Measurements from ENCODE around the gene ABCA12. TPM values are rescaled to one million over a fixed set of nuclear protein-coding genes. Genes with fewer than 3 reads are reported as not detected.

ABCA12 gene
- polyA plus RNA-seq, 2 of the 4 experiments (the other 2 are of a cell fraction): 0.32 to 1.1 TPM

DNA sequence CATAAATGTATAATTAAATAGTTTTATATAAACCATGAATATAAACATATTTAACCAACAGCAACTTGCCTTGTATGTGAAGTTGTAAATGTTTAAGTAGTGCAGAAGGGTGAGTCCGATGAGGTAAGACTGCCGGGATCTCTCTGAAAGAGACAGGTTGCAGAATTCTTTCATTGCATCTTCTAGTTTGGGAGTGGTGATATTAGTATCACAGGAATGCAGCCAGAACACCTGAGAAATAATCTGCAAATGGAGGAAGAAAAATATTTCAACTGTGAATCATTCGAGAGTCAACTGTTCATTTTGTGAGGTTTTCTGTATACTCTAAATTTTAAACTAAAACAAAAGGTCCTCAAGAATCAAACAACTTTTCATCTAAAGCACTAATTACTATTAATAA is 123.0 kb downstream of the ABCA12 start:
- H3K4me1 ChIP-seq: no peaks in the 10 kb centered on the region
- WGBS (ENCODE audit: missing lambda C conversion rate): 86% methylated on average over 3 of the region's 3 CpGs
- POLR2A ChIA-PET: no interaction called here
- H3K4me2 ChIP-seq: no peak overlapping the region
- no peak overlapping the region for H3K27ac ChIP-seq
- H3K9me3 ChIP-seq: no peaks in the 10 kb centered on the region
- DNase-seq (ENCODE audit: low read depth in 1 of 2, low spot score in 1 of 2): no peak
- FAIRE-seq: no peak
- no peak overlapping the region for H3K4me3 ChIP-seq
- ATAC-seq: no peak
- TF ChIP-seq ZC3H11A (IDR thresholded peaks at IDR 0.05): no peak
- TF ChIP-seq EP300 (IDR thresholded peaks at IDR 0.05): no peak
- CTCF ChIA-PET: no interaction called here

GRCh38 chr2:215010390-215010789 is 128.0 kb downstream of the ABCA12 start:
- FAIRE-seq (no peak), DNase-seq (ENCODE audit: low read depth in 1 of 2, low spot score in 1 of 2) (no peak), ATAC-seq (no peak)
- CTCF ChIA-PET: no interaction called here
- H3K4me1 ChIP-seq: no peaks in the 10 kb centered on the region
- no peak overlapping the region for H3K4me3 ChIP-seq
- 21% methylated on average over 2 of the region's 2 CpGs for WGBS (ENCODE audit: missing lambda C conversion rate)
- TF ChIP-seq ZC3H11A (IDR thresholded peaks at IDR 0.05) (no peak), CEBPB (IDR thresholded peaks at IDR 0.05) (no peak), NPAS2 (CRISPR knock-in tag; IDR thresholded peaks at IDR 0.05; ENCODE audit: borderline replicate concordance) (no peak), POLR2AphosphoS2 (conservative IDR thresholded peaks at IDR 0.05; ENCODE audit: low read length) (no peak)
- POLR2A ChIA-PET: no interaction called here
- no peak overlapping the region for H3K27ac ChIP-seq
- no peak overlapping the region for H3K4me2 ChIP-seq
- H3K9me3 ChIP-seq: no peaks in the 10 kb centered on the region

GRCh38 chr2:215003001-215003400 is 135.4 kb downstream of the ABCA12 start:
- ChIA-PET CTCF (interaction anchor here (0.7 kb wide), 1 partner anchor 32 kb away, joined by 3 read pairs; no protein-coding TSS in a partner anchor), POLR2A (no interaction called here)
- FAIRE-seq (no peak), DNase-seq (ENCODE audit: low read depth in 1 of 2, low spot score in 1 of 2) (no peak), ATAC-seq (no peak)
- Histone ChIP-seq H3K27ac (no peak overlapping the region), H3K4me1 (no peaks in the 10 kb centered on the region), H3K4me3 (no peak overlapping the region), H3K9me3 (no peaks in the 10 kb centered on the region), H3K4me2 (peak overlapping the region; percentile 22; the same call in 1 of the 3 replicates)
- 18% methylated on average over 4 of the region's 4 CpGs for WGBS (ENCODE audit: missing lambda C conversion rate)
- no peak for TF ChIP-seq USF2 (IDR thresholded peaks at IDR 0.05)
- no peak for TF ChIP-seq NFE2L2 (conservative IDR thresholded peaks at IDR 0.05; ENCODE audit: low read length)
- TF ChIP-seq, protein P1, sequence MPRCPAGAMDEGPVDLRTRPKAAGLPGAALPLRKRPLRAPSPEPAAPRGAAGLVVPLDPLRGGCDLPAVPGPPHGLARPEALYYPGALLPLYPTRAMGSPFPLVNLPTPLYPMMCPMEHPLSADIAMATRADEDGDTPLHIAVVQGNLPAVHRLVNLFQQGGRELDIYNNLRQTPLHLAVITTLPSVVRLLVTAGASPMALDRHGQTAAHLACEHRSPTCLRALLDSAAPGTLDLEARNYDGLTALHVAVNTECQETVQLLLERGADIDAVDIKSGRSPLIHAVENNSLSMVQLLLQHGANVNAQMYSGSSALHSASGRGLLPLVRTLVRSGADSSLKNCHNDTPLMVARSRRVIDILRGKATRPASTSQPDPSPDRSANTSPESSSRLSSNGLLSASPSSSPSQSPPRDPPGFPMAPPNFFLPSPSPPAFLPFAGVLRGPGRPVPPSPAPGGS (IDR thresholded peaks at IDR 0.05): no peak
- no peak for TF ChIP-seq CEBPB (IDR thresholded peaks at IDR 0.05)
- TF ChIP-seq, protein P2, sequence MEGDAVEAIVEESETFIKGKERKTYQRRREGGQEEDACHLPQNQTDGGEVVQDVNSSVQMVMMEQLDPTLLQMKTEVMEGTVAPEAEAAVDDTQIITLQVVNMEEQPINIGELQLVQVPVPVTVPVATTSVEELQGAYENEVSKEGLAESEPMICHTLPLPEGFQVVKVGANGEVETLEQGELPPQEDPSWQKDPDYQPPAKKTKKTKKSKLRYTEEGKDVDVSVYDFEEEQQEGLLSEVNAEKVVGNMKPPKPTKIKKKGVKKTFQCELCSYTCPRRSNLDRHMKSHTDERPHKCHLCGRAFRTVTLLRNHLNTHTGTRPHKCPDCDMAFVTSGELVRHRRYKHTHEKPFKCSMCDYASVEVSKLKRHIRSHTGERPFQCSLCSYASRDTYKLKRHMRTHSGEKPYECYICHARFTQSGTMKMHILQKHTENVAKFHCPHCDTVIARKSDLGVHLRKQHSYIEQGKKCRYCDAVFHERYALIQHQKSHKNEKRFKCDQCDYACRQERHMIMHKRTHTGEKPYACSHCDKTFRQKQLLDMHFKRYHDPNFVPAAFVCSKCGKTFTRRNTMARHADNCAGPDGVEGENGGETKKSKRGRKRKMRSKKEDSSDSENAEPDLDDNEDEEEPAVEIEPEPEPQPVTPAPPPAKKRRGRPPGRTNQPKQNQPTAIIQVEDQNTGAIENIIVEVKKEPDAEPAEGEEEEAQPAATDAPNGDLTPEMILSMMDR (IDR thresholded peaks at IDR 0.05): no peak
- no peak for TF ChIP-seq HOXB5 (CRISPR knock-in tag; IDR thresholded peaks at IDR 0.05)
- TF ChIP-seq ELK1 (IDR thresholded peaks at IDR 0.05; ENCODE audit: low read depth, low read length): no peak

GRCh38 chr2:215002500-215002899 is 135.9 kb downstream of the ABCA12 start:
- TF ChIP-seq HDAC2 (IDR thresholded peaks at IDR 0.05): no peak
- peak; percentile 55; the same call in 2 of the 3 replicates for TF ChIP-seq SMC3 (IDR thresholded peaks at IDR 0.05)
- TF ChIP-seq, protein P2 (IDR thresholded peaks at IDR 0.05): peak; percentile 75
- TF ChIP-seq TFCP2L1 (CRISPR knock-in tag; IDR thresholded peaks at IDR 0.05): no peak
- peak; percentile 69 to 77 for TF ChIP-seq RAD21 (conservative IDR thresholded peaks at IDR 0.05 in 1 of 2, IDR thresholded peaks at IDR 0.05 in 1 of 2)
- no peak for TF ChIP-seq RARB (CRISPR knock-in tag; IDR thresholded peaks at IDR 0.05)
- no peak for TF ChIP-seq USF2 (IDR thresholded peaks at IDR 0.05)
- TF ChIP-seq ZFP36 (IDR thresholded peaks at IDR 0.05; ENCODE audit: borderline replicate concordance, partially characterized antibody): no peak
- TF ChIP-seq KDM5A (IDR thresholded peaks at IDR 0.05): no peak
- no peak for TF ChIP-seq JUNB (IDR thresholded peaks at IDR 0.05)
- no peak for TF ChIP-seq SREBF2 (IDR thresholded peaks at IDR 0.05)
- DNase-seq (ENCODE audit: low read depth in 1 of 2, low spot score in 1 of 2) (peak; percentile 6 to 51), FAIRE-seq (no peak), ATAC-seq (peak in 1 of 2 experiments; percentile 70; a peak in 4 of 6 replicates)
- peak overlapping the region; percentile 22; the same call in 2 of the 3 replicates for H3K4me2 ChIP-seq
- no peaks in the 10 kb centered on the region for H3K9me3 ChIP-seq
- POLR2A ChIA-PET: no interaction called here
- no peak overlapping the region for H3K27ac ChIP-seq
- no peaks in the 10 kb centered on the region for H3K4me1 ChIP-seq
- 6% methylated on average over 5 of the region's 5 CpGs for WGBS (ENCODE audit: missing lambda C conversion rate)
- CTCF ChIA-PET: interaction anchor here (0.7 kb wide), 1 partner anchor 32 kb away, joined by 3 read pairs; no protein-coding TSS in a partner anchor
- H3K4me3 ChIP-seq: no peak overlapping the region
